Ureter (tissue), 1 donor: ENCODE results near the gene NECAB3. TPM values are rescaled to one million over a fixed set of nuclear protein-coding genes. Genes with fewer than 3 reads are reported as not detected.
"Not testable (repeated sequence)": the region's sequence is repeated elsewhere in the genome, so short reads cannot be mapped to it uniquely, and the experiment has no call there.

ENCODE experiments used
- DNase-seq: peaks from one replicate; pipeline ENCODE4 v3.0.0-alpha.2; 2020; ENCODE audit warnings: low spot score
- total RNA-seq: library from RNA; stranded (reverse); gene quantifications from one replicate; pipeline ENCODE4 v1.2.4, GENCODE V29; 2023
- donor health status: DM: yes; HTN: yes; CAD: no.

NECAB3 gene
- total RNA-seq = 38.6 TPM

DNA sequence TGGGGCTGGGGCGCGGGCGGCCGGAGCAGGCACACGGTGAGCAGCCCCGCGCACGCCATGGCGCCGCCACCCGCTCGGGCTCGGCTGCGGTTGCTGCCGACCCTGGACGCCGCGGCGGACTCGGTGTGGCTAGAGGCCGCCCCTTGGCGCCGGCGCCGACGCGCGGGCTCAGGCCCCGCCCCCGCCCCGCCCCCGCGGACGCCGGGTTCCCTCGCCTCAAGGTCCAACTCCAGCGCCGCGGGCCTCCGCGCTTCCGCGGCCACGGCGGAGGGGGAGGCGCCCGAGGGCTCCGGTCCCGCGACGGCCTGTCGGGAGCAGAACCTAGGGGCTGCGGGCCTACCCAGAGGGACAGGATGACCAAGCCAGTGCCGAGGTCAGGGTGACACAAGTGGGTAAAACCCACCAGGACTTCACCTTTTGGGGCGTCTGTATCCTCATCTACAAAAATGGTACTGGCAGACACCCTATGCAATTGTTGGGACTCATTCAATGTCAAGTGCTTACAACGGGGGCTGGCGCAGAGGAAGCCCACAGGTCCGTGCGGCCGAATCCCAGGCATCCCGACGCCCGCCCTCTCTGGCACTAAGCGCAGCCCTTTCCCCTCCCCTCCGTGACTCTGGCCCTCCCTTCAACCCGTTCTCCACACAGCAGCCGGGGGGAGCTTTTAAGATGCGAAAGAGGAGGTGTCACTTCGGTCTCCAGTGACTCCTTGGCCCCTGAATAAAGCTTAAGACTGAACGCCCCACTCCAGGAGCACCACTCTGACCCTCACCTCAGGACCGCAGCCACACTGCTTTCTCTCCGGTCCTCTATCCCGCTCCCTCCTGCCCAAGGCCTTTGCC lies at the start of gene NECAB3:
TSS of gene NECAB3 (minus strand) at position 135 of the 842 bp plus-strand sequence. CDS start at position 59, 76 bp downstream.
- DNase-seq = no peak

- no peak for DNase-seq
Observed at GRCh38 chr20:33721391-33722140, 47.3 kb upstream of the NECAB3 start.

- peak; percentile 94 for DNase-seq
Observed at GRCh38 chr20:33719989-33720709, 45.9 kb upstream of the NECAB3 start, which contains the start of gene PXMP4. TSS of gene PXMP4 (minus strand) at chr20:33720310. CDS start at chr20:33720207, 103 bp downstream.

DNA sequence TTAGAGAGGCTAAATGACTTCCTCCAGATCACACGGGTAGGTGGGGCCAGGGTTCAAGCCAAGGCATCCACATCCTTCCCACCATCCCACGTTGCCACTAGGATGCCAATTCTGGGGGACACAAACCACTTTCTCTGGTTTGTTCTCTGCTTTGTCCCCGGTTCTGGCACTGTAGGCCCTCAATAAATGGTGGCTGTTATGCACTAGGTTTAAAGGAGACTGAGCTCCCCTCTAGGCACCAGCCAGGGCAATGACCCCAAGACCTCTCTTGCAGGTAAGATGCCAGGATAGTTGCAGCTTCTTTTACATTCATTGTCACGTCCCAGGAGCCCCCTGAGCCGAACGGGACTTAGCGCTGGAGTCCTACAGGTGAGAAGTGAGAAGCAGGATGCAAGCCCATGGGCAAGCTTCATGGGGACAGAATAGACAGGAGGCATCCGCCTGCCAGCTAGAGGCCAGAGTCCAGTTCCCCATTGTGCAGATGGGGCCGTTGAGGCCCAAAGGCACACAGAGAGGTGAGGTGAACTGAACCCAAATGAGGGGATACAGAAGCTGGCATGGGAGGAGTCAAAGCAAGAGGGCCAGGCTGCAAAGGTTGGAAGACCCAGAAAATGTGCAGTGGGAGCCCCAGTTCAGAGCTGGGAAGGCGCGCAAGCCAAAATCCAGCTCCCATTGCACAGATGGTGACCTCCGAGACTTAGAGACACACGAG lies 45.2 kb upstream of the NECAB3 start:
- no peak for DNase-seq

DNA sequence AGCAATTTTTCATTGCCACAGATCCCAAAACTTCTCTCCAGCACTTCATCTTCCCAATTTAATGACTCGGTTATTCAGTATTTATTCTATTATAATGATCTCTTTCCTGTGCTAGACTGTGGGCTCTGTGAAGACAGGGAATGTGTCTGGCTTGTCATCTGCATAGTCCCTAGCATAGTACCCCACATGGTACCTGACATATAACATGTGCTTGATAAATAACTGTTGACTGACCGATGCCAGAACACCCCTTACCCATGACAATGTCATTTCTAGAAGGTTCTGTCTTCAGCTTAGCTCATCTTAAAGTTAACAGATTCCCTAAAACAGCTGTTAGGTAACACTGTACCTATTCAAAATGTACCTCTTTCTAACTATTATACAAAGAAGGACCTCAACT lies 42.3 kb upstream of the NECAB3 start:
- DNase-seq = no peak

- DNase-seq = no peak
Observed at GRCh38 chr20:33713865-33714367, 39.7 kb upstream of the NECAB3 start.

DNA sequence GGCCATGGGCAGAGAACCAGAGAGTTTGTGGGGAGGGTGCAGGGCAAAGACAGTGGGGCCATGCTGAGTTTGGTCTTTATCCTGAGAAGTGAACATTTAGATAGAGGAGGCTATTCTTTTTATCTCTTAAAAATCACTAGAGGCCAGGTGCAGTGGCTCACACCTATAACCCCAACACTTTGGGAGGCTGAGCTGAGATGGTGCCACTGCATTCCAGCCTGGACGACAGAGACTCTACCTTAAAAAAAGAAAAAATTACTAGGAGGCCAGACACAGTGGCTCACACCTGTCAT lies 37.2 kb upstream of the NECAB3 start:
- DNase-seq = no peak

- DNase-seq = no peak
Observed at GRCh38 chr20:33710681-33711445, 36.6 kb upstream of the NECAB3 start.

GRCh38 chr20:33709905-33710541 lies 35.8 kb upstream of the NECAB3 start:
- no peak for DNase-seq

DNA sequence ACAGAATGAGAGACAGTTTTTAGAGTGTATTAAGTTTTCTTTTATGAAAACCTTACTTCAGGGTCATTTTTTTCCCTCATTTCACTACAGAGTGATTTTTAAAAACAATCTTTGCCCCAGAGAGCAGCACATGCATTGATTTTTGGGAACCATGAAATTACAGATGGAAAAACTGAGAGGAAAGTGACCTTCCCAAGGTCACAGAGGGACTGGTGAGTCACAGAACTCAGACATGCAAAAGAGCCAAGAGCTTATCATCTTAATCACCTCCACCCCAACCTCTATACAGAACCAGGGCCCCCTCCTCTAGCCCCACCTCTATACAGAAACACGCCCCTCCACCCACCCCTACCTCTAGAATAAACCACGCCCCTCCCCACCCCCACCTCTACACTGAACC lies 35.2 kb upstream of the NECAB3 start:
- DNase-seq = no peak

GRCh38 chr20:33707668-33708067 lies 33.4 kb upstream of the NECAB3 start:
- DNase-seq = no peak

- no peak for DNase-seq
Observed at GRCh38 chr20:33704197-33704924, 30.1 kb upstream of the NECAB3 start.

- DNase-seq = no peak
Observed at GRCh38 chr20:33703498-33704137, 29.4 kb upstream of the NECAB3 start.

GRCh38 chr20:33702861-33703260 lies 28.6 kb upstream of the NECAB3 start:
- no peak for DNase-seq

DNA sequence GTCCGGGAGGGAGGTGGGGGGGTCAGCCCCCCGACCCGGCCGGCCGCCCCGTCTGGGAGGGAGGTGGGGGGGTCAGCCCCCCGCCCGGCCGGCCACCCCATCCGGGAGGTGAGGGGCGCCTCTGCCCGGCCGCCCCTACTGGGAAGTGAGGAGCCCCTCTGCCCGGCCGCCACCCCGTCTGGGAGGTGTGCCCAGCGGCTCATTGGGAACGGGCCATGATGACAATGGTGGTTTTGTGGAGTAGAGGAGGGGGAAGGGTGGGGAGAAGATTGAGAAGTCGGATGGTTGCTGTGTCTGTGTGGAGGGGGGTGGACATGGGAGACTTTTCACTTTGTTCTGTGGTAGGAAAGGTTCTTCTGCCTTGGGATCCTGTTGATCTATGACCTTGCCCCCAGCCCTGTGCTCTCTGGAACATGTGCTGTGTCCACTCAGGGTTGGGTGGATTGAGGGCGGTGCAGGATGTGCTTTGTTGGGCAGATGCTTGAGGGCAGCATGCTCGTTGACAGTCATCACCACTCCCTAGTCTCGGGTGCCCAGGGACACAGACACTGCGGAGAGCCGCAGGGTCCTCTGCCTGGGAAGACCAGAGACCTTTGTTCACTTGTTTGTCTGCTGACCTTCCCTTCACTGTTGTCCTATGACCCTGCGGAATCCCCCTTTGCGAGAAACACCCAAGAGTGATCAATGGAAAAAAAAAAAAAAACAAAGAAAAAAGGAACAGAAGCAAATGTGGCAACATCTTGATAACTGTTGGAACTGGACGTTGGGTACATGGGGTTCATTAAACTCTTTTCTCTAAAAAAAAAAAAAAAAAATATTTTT lies 27.6 kb upstream of the NECAB3 start:
- DNase-seq = no peak

DNA sequence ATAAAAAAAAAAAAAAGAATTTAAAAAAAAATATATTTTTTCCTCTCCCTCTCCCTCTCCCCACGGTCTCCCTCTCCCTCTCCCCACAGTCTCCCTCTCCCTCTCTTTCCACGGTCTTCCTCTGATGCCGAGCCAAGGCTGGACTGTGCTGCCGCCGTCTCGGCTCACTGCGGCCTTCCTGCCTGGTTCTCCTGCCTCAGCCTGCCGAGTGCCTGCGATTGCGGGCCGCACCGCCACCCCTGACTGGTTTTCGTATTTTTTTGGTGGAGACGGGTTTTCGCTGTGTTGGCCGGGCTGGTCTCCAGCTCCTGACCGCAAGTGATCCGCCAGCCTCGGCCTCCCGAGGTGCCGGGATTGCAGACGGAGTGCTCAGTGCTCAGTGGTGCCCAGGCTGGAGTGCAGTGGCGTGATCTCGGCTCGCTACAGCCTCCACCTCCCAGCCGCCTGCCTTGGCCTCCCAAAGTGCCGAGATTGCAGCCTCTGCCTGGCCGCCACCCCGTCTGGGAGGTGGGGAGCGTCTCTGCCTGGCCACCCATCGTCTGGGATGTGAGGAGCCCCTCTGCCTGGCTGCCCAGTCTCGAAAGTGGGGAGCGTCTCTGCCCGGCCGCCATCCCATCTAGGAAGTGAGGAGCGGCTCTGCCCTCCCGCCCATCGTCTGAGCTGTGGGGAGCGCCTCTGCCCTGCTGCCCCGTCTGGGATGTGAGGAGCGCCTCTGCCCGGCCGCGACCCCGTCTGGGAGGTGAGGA lies 26.6 kb upstream of the NECAB3 start:
- not testable (repeated sequence) for DNase-seq

GRCh38 chr20:33698966-33699365 lies 24.7 kb upstream of the NECAB3 start:
- DNase-seq = not testable (repeated sequence)
